ENCODE measurements around the gene ABCB11.

The ABCB11 gene

DNA sequence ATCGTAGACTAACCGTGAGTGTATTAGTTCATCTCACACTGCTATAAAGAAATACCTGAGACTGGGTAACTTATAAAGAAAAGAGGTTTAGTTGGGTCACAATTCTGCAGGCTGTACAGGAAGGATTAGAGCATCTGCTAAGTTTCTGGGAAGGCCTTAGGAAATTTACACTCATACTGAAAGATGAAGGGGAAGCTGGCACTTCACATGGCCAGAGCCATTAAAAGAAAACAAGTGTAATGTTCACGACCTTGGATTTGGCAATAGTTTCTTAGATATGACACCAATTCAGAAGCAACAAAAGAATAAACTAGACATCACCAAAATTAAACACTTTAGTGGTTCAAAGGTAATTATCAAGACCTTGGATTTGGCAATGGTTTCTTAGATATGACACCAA is 23.8 kb downstream of the ABCB11 start:
- no peak for DNase-seq (ENCODE audit: low spot score)

DNA sequence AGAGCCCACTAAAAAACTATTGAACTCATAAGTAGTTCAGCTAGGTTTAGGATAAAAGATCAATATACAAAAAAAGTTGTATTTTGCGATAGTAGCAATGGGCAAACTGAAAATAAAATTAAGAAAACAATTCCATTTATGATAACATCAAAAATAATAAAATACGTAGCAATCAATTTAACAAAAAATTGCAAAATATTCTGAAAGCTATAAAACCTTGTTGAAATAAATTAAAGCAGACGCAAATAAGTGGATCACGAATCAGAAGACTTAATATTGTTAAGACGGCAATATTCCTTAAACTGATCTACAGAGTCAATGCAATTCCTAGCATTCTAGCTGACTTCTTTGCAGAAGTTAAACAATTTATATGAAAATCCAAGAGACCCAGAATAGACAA is 24.5 kb downstream of the ABCB11 start:
- DNase-seq (ENCODE audit: low spot score): no peak

DNA sequence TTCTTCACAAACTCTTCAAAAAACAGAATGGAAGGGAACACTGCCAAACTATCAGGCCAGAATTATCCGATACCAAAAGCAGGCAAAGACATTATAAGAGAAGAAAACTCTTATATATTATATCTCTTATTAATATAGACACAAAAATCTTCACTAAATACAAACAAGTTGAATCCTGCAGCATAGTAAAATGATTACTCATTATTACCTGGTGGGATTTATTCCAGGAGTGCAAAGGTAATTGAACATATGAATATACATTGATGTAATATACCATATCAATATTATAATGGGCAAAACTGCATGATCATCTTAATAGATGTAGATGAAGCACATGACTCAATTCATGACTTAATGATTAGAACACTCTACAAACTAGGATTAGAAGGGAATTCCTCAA is 25.1 kb downstream of the ABCB11 start:
- DNase-seq (ENCODE audit: low spot score): no peak

DNA sequence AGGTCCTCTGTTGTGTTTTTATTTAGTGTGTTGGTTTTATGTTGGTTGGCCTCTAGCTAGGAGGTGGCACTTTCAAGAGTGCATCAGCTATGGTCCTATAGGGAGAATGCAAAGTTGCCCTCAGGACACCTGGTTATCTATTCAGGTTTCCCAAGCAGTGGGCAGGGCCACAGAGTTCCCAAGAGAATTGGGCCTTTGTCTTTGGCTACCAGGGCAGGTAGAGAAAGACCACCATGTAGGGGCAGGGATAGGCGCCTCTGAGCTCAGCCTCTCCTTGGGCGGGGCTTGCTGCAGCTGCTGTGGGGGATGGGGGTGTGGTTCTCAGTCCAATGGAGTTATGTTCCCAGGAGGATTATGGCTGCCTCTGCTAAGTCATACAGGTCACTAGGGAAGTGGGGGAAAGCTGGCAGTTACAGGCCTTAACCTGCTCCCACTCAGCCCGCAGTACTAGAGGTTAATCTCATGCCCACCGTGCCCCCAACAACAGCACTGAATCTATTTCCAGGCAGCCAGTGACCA is 26.0 kb downstream of the ABCB11 start:
- DNase-seq (ENCODE audit: low spot score): no peak

DNA sequence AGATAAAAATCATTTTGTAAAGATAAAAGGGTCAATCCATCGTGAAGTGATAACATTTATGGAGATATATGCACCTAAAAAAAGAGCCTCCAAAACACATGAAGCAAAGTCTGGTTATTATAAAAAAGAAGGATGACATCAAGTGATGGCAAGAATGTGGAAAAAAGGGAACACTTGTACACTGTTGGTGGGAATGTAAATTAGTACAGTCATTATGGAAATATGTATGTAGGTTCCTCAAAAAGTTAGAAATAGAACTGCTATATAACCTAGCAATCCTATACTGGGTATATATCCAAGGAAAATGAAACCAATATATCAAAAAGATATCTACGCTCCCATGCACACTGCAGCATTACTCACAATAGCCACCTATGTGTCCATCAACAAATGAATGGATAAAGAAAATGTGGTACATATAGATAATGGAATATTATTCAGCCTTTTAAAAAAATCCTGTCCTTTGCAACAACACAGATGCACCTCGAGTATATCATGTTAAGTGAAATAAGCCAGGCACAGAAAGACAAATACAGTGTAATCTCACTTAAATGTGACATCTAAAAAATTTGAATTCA is 28.9 kb downstream of the ABCB11 start:
- no peak for DNase-seq (ENCODE audit: low spot score)

DNA sequence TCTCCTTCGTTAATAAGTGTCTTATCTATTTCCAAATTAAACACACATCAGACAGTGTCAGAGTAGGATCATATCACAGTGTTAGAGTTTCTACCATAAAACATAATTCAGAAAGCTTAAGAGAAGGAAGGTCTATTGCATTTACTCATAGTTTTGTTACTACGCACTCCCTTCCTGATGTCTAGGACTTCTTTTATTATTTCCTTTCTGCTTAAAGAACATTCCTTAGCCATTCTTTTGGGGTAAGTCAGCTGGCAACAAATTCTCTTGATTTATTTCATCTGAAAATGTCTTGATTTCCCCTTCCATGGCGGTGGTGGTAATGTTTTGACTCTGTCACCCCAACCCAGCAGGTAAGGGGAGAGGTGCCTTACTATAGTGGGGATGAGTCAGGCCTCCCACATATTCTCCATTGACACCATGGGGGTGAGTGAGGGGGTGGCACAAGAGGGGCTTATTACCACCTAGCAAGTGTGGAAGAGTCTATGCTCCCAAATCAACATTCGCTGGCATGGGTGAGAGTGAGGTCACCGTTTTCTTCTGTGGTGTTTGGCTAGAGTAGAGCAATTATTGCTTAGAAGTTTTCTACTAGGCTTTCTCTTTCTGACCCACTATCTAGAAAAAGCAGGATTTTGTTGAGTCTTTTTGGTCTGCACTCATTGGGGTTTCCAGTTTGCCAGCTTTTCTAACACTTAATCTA is 29.9 kb downstream of the ABCB11 start:
- no peak for DNase-seq (ENCODE audit: low spot score)

DNA sequence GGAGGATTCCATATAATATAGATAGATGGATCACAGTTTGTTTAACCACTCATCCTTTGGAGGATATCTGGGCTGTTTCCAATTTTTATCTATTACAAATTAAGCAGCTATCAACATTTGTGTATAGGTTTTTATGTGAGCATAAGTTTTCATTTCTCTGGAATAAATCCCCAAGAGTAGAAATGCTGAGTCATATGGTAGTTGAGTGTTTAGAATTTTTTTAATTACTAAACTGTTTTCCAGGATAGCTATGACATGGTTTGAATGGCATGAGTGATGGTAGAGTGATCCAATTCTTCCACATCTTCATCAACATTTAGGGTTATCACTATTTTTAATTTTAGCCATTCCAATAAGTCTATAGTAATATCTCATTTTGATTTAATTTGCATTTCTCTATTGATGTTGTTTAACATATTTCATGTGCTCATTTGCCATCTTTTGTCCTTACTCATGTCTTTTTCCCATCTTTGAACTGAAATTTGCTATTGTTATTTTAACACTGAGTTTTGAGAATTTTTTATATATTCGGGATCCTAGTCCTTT is 31.4 kb downstream of the ABCB11 start:
- no peak for DNase-seq (ENCODE audit: low spot score)

DNA sequence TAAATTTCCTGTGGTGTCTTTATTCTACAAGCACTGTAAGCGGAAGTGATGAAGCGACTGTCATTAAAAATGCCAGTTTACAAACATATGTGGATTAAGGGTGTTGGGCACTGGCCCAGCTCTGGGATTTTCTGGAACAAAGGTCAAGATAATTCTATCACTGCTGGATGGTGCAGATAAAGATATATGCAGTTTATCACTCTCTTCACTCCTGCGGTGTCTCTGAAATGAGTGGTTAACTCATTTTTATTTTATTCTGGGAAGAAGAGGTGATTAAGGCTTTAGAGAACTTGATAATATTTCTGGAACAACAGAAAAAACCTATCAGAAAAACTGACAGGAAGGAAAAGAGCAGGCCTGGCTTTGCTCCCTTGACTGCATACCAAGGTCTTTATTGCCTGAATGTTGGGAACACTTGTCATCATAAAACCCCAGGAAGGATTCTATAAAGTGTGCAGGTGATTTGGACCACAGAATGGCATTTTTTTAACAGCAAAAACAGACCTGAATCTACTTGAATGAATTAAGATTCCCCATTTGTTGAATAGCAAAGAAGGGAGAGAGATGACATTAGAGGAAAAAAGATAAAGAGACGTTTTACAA is 32.4 kb downstream of the ABCB11 start:
- DNase-seq (ENCODE audit: low spot score): no peak

DNA sequence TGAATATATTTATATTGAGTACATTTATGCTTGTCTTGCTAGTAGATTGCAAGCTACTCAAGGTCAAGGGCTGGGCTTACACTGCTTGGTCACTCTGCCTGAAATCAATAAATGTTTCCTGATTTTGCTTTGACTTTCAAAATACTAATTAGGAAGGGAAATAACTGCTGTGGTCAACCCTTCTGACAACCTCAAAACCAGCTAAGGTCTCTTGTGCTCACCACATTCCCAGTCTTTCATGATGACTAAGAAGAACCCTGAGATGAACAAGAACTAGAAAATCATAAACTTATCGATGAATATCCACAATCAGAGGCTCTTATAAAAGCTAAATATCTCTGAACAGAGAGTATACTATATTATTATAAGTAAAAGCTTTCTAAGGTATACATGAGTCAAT is 33.3 kb downstream of the ABCB11 start:
- DNase-seq (ENCODE audit: low spot score): no peak

DNA sequence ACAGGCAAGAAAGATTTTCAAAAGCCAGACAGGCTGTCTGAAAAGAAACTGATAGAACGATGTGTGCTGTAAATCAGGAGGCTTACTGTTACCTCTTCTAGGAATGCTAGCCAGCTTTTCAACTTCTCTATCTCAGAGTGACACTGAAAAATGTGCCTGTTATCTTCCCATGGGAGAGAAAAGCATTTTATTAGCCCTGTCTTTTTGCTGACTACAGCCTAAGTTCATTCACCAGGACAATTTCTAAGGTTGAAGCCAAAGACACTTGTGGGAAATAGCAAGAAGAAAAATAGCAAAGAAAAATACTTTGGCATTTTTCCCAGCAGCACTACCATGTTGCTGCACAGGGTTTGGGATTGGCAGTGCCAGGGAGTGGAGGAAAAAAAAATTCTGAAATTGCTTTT is 34.0 kb downstream of the ABCB11 start:
- no peak for DNase-seq (ENCODE audit: low spot score)

DNA sequence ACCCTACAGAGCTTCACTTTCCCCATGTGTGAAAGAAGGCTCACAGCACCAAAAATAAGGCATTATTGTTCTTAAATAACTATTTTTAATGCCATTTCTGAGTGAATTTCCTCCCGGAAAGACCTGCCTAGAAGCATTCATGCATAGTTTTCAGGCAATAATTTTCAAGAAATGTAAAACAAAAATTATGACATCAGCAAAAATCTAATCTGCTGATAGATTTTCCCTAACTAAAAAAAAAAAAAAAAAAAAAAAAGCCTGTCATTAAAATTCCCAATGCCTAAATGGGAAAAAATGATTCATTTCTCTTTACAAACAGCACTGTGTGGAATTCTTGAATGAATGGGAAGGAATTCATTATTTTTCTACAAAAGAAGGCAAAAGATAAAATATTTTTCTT is 35.4 kb downstream of the ABCB11 start:
- no peak for DNase-seq (ENCODE audit: low spot score)

DNA sequence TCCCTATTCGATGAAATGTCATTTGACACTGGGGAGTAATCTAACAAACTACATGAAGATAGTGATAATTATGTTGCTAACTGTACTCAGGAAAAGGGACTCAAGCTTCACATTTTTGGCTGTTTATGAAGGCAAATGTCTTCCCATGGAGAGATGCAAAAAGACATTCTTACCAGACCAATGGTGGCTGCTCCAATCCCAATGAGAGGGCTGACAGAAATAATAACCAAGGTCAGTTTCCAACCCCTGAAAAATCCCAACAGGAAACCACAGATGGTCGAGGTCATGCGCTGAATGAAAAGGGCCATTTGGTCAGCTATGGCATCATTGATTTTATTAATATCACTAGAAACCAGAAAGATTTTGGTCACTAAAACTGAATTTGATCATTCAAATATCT is 37.6 kb downstream of the ABCB11 start:
- DNase-seq (ENCODE audit: low spot score): no peak

DNA sequence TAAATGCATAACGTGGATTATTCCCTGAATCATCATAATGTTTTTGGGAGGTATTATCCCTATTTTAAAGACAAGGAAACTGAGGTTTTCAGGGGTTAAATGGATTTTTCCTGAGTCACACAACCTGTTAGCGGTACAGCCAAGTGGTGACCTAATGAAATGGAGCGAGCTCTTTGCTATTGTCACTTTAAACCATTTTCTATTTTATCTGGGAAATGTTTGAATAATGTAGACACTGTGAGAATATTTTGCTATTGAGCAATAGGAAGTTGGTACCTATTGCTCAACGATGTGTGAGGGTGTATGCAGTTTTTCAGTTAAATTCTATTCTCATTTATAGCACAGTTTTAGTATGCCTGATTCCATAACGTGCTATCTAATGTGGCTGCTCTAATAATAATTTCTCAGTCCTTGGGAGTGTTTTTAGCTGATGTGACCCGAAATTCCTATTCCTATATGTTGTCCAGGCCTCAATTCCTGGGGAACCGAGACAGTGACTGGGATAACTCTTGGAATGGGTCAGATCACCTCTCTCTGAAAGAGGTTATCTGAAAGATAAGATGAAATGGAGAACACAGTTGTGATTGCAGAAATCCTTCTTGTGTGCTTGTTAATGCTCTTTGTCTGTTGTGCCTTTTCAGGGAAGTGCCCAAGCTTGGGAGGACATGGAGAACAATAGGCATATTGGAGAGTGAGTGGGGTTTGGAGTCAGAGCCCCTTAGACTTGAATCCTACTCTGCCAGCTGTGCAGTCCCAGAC is 38.4 kb downstream of the ABCB11 start:
- DNase-seq (ENCODE audit: low spot score): no peak

DNA sequence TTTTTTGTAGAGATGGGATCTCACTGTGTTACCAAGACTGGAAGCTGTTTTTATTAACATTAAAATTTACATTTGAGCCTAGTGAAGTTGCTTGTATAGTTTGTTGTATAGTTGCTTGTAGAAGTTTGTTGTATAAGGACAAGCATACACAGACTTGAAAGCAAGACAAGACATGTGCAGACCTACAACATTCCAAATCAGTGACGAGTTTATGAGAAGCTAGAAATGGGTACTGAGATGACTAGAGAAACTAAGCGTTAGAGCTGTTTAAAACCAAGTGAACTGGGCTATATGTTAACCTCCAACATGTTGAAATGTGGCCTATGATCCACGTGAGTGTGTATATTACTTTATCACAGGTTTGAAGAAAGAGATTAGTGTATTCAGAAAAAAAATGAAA is 39.1 kb downstream of the ABCB11 start:
- DNase-seq (ENCODE audit: low spot score): no peak

DNA sequence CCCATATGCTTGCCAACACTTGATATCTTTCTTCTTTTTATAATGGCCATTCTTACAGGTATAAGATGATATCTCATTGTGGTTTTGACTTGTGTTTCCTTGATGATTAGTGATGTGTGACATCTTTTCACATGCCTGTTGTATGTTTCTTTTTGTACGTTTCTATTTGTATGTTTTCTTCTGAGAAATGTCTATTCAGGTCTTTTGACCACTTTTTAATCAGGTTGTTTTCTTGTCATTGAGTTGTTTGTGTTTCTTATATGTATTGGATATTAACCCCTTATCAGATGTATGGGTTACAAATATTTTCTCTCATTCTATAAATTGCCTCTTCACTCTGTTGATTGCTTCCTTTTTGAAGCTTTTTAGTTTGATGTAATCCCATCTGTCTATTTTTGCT is 42.4 kb downstream of the ABCB11 start:
- no peak for DNase-seq (ENCODE audit: low spot score)

DNA sequence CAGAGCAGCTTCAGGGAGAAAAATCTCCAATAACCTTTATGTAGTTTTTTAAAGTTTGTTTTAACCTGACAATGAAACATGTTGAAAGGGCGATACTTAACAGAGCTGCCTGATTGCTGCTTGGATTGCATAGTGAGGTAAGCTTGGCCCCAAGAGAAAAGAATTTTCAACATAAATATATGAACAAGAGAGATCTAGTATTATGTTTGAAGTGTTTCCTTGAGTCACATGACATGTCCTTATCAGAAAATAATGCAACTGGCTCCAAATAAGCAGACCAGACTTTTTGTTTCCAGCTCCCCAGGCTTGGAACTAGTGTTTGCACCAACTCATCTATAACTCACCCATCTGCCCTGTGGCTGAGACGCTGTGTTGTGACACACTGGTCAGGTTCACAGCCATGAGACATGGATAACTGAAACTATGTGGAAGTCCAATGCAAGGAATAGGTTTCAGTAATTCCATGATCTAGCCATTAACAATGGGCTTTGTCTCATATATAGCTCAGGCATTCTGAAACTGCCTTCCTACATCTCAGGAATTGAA is 44.7 kb downstream of the ABCB11 start:
- no peak for DNase-seq (ENCODE audit: low spot score)

DNA sequence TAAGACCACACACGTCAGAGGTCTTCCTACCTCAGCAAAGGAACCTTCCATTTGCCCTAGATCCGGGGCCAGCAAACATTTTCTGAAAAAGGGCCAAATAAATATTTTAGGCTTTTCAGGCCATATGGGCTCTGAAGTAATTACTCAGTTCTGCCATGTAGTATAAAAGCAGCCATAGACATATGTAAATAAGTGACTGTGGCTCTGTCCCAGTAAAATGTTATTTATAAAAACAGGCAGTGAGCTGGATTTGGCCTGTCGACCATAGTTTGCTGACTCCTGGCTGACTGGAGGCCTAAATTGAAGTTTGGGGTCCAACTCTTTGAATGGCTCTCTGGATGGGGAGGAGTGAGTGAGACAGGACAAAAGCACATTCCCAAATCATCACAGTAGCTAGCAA is 49.5 kb downstream of the ABCB11 start:
- DNase-seq (ENCODE audit: low spot score): no peak

DNA sequence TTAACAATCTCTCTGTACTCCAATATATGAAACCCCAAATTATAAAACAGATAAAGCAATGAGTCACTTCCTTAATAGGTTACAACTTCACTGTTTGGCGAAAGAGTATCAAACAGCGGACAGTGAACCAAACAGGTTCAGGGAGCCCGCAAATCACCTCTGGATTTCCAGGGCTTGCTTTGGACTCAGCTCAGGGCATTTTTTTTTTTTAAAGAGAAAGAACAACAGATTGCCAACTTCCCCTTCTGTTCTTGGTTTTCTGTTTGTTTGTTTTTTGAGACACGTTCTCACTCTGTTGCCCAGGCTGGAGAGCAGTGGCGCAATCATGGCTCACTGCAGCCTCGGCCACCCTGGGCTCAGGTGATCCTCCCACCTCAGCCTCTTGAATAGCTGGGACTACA is 52.7 kb downstream of the ABCB11 start:
- DNase-seq (ENCODE audit: low spot score): no peak

DNA sequence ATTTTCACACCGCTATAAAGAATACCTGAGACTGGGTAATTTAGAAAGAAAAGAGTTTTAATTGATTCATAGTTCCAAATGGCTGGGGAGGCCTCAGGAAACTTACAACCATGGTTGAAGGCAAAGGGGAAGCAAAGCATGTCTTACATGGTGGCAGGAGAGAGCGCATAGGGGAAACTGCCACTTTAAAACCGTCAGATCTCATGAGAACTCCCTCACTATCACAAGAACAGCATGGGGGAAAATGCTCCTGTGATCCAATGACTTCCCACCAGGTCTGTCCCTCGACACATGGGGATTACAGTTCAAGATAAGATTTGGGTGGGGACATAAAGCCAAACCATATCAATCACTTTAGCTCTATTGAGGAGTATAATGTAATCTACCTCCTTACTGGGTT is 53.5 kb downstream of the ABCB11 start:
- no peak for DNase-seq (ENCODE audit: low spot score)

DNA sequence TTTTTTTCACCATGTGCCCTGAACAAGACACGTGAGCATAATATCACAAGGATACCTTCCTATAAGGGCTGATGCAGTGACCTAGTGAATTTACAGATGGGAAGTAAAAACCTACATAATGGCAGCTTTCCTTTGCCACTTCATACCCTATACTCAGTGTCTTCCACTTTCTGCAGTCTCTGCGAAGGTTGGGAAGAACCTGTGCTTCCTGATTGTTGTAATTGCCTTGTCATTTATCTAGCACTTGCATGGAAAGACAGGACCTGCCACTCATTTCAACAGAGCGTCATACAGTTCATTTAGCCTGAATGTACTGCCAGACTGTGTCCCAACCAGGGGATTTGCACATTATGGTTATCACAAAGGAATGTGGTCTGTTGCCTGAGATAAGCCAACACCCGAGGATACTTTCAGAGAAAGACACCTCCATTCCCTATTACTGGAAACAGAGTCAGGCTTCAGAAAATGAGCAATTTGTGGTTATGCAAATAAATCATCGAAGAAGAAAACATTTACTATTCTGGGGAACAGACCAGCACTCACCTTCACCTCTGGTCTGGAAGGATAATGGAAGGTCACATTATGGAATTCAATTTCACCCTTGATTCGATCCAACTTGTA is 55.0 kb downstream of the ABCB11 start:
- DNase-seq (ENCODE audit: low spot score): no peak

DNA sequence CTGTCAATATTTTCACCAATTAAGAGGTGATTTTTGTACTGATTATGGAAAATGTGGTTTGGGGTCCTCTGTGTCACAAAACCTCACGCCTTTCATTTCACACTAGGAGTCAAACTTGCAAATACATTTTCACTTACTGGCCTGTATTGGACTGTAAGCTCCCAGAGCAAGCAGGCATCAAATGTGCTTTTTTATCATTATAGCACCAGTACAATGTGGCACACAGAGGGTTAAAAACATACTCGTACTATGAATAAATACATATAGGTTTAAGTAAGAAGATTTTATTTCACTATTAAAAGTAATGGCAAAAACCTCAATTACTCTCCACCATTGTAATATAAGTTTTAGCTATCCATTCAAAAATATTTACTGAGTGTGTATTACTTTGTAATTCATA is 56.7 kb downstream of the ABCB11 start:
- no peak for DNase-seq (ENCODE audit: low spot score)

DNA sequence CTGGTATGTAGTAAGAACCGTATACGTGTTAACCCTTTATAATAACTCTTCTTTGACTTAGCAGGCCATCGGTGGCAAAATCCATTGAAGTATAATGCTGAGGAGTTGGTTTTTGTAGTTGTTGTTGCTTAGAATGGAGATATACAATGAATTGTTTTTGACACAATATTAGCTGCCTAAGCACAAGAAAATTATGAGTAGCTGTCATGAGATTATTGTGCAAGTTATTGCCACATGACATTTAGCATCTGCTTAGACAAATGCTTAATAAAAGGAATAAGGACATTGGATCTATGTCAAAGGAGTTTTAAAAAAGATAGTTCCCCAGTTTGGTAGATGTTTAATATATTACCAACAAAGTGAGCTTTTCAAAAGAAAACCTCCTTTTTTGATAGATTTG is 59.9 kb downstream of the ABCB11 start:
- DNase-seq (ENCODE audit: low spot score): no peak
